Prostate gland (tissue), 2 donors: ENCODE results near the gene PINLYP.

ENCODE experiments used
- CTCF ChIP-seq, 4 experiments: fragments of 200-600 bp in 2 of 4; fragments of 450-650 bp in 2 of 4; sonication (generic) in 2 of 4; IDR thresholded peaks; 1 replicate in 3 of 4; 2 replicates in 1 of 4; pipeline ENCODE4 v1.5.1; 2016 to 2019; ENCODE audit warnings: antibody characterized with exemption in 4 of 4, mild to moderate bottlenecking in 2 of 4, moderate library complexity in 2 of 4
- POLR2A ChIP-seq: fragments of 450-650 bp; IDR thresholded peaks from one replicate; pipeline ENCODE4 v1.6.1; 2016; ENCODE audit warnings: antibody characterized with exemption, mild to moderate bottlenecking

- no peak for TF ChIP-seq POLR2A
- TF ChIP-seq CTCF (IDR thresholded peaks at IDR 0.05): no peak
Measured at GRCh38 chr19:43563816-43564457, 11.7 kb upstream of the PINLYP start.
